HG02610 (cell line): ENCODE data around the gene ZNF608.

Source experiments
- ATAC-seq: cut with Tn5 transposase; IDR thresholded peaks from one replicate; pipeline ENCODE4 v1.9.1; 2021; ENCODE audit warnings: mild to moderate bottlenecking, moderate library complexity; ENCODE audit not compliant: unreplicated experiment

The ZNF608 gene

DNA sequence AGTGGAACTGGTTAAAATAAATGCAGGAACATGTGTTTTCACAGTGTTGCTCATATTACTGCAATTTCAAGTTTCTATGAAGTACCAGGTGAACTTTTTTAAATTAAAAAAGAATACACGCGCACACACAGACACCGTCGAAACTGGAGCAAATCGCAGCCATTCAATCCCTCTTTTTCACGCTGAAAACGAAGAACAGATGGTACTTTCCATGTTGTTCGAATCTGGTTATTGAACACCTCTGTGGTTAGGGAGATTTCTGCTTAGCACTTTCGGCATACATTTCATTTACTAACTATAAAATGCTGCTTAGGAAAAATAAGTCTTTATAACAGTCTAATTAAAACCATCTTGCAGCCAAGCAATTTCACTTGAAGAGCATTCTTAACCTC, 6.8 kb downstream of the ZNF608 start:
- ATAC-seq = no peak

DNA sequence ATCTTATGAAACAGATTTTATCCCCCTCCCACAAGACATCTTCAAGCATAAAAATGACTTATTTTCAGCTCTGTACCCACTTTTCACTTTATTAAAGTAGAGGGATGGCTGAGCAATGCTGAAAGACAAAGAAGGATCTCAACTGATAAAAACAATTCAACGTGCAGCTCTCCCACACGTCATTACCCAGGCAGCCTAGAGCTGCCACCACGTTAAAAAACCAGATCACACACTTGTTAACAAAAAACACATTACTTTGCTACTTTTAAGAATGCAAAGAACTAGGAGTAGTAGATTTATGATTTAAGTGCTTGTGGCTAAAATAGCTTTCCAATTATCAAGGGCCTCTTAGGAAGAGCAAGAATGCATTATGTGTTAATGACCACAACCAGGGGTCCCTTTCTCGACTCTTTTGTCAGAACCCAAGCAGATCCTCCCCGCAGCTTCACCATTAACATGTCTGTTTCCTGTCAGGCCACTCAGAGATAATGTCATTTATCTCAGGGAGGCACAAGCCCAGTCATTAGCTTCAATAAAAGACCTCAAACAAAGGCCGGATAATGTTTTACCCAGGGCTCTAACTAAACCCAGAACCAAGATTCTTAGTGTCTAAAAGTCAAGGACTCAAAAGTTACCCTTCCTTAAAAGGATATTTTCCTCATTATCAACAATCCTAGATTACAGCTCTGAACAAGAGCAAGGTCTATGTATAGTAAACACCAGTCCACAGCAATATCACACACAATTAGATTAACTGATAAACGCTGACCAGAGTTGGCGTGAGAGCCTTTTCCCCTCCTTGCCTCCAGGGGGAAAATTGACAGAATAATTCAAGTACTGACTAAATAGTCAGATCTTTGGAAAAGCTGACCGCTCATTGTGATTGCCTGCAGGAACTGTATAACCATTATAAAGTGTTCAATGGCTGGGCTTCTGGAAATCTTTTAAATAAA, 7.5 kb downstream of the ZNF608 start:
- ATAC-seq = no peak

DNA sequence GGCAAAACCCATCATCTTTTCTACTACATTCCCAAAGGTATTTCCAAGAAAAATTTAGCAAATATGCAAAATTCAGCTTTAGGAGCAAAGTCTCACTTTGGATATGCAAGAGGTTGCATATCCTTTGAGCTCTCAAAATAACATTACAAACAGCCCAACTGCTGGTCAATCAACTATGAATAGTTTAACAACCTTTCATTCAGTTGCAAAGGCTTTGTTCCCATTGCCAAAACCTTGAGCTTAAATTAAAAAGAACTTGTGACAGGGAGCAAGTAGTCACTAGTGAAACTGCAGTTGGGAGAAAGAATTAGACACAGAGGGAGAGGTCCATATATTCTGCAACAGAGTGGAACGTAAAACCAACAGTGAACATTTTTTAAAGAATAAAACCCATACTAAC, 8.8 kb downstream of the ZNF608 start:
- ATAC-seq = no peak

DNA sequence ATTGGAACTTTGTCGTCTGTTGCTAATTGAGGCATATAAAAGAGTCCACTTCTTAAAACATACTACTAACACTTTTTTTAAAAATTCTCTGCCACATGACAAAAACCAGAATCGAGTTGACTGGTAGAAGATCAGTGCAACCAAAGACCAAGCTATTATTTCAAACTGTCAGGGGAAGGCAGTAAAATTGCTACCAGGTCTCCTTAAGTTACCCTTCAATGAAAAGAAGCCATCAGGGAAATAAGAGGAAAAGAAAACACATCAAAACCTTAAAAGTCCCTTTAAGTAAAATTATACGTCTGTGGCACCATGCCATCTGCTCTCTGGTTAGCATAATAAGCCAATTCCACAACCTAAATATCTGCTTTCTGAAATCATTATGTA, 9.6 kb downstream of the ZNF608 start:
- ATAC-seq = no peak

DNA sequence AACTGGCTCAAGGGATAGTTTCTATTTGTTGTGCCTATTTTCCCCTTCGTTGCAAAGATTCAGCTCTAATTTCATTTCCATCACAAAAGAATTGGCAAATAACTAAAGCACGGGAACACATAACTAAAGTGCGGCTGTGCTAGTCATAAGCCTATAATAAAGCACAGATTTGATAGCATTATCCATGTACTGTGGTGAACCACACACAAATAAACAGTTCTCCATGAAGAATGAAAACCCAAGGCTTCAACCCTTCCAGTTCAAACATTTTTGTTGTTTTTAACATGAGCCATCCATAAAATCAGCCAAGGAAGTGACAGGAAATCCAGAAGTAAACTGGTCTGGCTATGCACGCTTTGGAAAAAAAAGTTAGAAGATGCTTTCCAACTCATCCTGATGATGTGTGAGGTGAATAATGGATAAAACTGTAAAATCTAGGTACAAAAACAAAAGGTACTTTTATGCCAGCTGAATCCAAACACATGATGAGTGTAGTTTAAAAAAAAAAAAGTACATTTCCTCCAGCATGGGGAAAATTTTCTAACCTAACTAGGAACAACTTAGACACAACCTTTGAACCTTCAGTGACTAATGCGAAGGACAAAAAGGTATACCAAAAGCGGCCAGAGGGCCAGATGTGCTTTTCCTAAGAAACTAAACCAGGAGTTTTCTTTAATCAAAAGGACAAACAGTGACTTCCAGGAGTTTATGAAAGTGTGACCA, 10.2 kb downstream of the ZNF608 start:
- ATAC-seq = no peak

DNA sequence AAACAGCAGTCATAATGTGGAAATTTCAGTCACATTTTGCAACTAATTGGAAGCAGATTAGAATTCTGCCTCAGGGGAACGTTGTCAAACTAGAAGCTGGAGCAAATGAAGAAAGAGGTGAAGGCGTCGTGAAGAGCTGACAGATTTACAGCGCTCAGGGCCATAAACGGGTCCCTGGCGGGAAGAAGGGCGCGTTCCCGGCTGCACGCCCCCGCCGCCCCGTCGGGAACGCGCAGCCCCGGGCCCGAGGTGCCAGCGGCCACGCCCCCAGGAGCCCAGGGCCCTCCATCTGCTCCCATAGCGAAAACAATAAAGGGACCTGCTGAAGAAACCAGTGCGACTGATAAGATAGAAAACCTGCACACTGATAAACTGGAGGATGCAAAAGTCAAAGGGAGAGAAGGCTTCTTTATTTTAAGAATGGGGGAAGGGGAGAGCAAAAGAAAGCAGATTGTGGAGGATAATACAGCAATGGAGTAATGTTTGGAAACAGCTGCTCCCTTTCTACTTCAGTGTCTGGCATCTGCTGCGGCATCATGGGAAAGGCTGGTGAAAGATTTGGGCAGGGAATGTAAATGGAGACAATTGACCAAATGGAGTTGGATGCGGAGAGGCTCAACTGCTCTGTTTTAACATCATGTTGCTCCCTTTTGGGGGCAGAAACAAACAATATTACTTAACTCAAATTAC, 11.1 kb downstream of the ZNF608 start:
- ATAC-seq = no peak

DNA sequence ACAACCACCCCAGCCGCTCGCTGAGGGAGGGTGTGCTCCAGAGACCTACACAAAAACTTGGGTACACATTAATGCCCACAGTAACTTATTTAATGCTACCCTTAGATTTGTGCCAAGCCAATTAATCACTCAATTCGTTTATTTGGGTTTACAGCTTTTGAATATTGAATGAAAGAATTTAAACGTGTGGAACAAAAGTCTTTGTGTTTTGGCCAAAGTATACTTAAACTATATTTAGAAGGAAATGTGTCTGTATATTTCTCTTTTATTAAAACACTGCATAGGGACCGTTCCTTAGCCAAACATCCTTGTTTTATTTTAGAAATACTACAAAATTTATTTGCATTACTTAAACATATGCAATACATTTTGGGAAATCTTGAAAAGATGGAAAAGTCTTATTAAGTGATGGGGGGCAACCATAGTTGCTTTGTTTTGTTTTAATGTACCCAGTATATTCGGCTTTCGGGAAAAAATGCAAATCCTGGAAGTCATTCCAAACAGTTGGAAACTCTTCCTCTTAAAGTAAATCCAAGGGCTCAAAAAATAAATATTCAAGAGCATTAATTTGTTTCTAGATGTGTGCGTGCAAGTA, 11.8 kb downstream of the ZNF608 start:
- no peak for ATAC-seq

DNA sequence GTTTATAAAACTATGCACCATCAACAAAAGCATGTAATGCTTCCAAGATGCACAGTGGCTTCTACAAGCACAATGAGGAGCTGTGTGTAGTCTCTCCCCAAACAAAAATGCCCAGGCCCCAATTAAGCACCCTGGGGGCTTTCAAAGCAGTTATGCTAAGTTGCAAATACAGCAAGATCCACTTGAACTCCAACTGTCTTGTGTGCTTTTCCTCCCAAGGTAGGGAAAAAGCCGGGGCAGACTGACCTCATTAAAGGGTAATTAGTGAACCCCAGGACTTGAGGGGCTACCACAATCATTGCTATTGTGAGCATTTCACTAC, 13.1 kb downstream of the ZNF608 start:
- no peak for ATAC-seq

DNA sequence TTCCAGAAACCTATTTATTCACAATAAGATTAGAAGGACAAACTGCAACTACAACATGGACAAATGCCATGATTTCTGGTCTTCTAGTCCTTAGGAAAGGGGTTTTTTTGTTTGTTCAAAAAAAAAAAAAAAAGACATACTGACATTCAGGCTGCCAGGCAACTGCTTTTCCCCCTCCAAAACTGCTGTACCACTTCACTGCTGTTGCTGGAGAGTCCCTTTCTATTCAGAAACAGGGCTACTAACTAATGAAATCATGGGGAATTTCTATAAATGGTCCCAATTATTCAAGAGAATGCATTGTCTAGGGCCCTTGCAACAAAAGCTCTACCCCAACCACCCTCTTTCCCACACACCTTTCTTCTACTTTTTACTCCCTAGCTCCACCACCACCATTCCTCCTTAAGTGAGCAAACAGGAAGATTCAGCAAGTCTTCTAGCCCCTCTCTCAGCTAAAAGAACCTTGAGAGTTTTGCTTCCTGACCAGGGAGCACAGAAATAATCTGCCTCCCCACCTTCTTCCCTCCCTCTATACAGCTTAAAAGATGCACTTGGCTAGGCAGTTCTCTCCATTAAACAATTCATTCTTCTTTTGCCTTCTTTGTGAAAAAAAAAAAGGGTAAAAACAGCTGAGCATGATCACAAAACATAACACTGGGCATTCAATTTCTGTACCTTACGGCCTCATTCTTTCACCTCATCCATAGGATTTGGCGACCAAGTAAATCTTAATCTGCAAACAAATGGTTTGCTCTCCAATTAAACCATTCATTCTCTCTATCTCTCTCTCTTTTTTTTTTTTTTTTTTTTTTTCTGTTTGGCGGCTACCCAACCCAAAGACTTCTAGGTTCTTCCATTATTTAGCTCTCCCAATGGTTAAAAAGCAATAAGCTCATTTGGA, 13.8 kb downstream of the ZNF608 start:
- no peak for ATAC-seq

DNA sequence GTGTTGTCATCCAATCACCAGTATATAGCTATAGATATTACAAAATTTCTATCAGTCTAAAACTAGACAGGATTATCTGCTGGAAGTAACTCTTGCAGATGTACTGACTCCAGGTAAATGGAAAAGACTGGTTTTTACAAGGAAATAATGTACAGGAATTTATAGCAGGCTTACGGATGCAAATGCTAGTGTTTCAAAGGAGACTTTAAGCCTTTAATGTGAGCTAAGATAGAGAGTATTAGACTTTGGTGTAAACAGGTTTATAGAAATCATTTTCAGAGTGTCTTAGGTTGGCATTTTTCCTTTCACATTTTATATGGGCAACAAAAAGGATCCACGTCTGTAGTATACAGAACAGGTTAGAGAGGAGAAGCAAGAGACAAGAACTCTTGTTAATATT, 16.1 kb downstream of the ZNF608 start:
- no peak for ATAC-seq

DNA sequence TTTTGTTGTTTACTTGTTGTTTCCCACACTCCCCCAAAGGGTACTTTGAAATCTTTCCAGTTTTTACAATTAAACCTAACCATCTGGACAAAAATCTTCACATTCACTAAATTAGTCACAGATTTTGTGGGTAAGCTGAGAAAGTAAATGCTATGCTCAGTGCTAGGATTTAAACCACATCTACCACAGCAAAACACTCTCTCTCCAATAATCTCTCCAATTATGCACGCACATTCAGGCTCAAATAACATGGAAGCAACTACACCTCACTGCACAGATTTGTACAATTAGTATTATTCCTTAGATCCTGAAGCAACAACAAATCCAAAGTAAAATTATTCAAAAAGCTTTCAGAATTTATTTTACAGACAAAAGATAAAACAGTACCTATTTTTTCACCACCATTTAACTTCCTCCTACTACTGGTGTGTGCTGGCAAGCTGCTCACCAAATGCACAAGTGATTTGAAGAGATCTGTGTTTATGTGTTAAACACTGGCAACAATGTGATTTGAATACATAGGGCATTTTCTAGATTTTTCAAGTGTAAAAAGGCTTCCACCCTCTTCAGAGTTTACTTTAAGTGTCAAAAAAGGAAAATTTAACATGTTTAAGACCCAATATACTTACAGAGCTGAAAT, 16.6 kb downstream of the ZNF608 start:
- ATAC-seq = peak; percentile 71

DNA sequence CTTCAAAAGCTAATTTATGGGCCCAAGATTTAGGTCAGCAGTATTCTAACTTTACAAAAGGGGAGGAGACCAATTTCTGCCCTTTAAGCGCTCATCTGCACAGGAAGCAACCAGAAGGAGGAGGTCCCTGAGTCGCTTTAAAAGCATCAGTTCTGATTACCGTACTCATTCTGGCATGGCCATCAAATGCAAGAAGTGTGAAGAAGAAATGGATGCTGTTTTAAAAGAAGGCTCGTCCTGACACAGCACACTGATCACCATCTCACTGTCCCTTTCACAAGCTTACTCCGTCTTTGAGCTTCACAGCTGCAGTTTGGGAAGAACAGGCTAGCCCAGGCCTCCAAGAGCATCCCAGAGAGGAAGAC, 17.5 kb downstream of the ZNF608 start:
- no peak for ATAC-seq

DNA sequence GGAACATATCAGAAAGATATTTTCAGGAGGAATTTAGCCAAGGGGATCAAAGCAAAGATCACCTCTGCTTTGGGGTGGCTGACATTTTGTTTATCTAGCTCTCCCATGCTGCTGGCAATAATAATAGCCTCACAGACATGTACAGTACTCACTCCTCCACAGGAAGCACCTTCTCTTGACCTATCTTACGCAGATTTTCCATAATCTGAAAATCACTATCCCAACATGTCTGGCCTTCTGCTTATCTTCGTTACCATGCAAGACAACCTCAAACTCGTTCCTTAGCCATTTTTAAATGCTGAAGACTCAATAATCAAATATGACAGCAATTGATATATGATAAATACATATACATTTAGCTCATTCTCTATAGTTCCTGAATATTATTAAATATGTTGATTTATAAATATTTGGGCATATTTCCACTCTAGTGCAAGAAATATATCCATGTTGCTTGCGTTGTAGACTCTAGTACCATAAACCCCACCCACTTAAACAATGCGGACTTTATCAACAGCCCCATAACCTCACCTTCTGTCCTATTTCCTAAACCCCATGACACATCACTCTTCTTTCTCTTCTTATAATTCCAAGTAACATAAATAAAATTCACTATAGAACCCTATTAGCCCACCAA, 18.0 kb downstream of the ZNF608 start:
- no peak for ATAC-seq

DNA sequence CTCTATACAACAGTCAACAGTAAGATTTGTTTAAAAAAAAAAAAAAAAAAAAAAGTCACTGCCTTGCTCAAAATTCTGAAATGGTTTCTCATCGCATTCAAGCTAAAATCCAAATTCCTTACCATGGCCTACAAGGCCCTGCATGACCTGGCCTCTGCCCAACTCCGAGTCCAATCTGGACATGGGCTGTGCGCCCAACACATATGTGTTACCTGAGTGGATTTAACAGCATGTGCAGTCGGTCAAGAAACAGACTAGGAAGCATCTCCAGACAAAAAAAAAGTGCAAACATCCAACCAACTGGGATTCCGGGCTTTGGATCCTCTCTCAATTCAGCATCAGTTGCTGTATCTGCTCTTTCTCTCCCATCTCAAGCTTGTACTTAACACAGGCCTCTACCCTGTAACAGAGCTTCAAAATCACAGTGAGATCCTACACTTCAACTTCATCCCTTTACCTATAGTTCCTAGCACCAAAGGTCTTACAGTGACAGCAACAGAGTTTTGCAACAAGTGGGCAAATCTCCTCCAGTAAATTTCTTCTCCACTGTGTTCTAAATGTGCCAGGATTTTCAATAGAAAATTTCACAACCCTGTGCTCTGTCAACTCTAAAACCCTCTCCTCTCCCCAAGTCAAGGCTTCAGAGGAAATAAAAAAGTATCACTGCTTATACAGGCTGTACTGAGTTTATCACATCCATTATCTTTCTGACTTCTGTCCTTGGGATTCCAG, 19.6 kb downstream of the ZNF608 start:
- ATAC-seq = no peak

DNA sequence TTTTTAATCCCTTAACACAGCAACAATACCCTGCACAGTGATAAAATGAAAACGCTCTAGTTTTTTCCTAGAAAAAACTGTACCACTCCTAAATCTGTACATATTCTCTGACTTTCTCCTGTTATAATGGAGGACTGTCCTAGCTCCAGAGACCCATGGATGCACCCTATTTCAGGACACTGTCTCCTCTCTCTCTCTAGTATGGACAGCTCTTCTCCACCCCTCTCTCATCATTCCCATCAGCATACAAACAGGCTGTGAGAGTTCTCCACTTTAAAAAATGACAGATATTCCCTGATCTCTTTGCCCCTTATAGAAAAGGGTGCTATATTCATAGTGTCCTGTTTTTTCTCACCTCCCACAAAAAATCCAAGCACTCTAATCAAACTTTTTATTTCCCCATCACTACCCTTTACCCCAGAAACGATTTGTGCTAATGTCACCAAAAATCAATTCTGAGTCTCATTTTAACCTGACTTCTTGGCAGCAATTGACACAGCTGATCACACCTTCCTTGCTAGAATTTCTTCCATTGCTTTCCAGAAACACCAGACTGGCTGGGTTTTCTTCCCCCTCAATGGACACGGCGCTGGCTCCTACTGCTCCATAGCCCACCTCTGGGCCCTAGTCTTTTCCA, 20.7 kb downstream of the ZNF608 start:
- ATAC-seq = no peak

DNA sequence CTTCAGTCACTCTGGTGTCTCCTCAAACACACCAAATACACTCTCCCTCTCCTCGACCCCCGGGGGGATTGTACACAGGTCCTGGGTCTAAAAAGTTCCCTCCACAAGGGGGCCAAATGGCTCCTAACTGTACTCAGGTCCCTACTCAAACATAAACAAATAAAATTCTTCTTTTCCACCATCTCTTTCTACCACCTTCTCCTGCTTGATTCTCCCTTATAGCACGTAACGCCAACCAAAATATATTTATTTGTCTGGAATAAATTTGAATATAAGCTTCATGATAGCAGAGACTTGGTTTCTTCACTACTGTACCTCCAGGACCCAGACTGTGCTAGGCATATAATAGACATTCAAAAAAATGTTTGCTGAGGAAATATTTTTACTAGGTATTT, 21.4 kb downstream of the ZNF608 start:
- ATAC-seq = no peak

DNA sequence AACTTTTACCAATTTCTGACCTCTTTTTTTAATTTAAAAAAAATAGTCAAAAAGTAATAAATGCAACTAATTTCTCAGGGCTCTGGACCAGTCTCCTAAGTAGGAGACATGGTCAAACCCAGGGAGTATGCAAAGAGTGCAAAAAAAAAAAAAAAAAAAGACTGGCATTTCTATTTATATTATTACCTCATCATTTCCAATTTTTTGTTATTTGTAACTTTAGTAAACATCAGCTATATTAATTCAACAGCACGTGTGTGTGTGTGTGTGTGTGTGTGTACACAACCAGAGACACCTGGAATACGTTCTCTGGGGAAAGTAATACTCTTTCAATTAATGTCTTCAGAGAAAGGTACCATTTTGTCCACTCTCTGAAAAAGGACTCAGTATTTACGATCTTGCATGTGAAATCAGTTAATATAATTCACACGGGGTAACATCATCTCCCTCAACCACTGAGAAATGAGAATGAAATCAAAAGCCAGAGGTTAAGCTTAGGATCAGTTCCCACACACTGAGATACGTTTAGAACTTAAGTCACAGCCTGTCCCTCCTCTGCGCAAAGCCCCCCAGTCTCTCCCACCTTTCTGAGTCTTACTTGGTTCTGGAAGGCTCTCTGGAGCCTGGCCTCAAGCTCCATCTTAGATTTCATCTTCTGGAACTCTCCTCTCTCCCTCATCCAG, 21.9 kb downstream of the ZNF608 start:
- no peak for ATAC-seq

DNA sequence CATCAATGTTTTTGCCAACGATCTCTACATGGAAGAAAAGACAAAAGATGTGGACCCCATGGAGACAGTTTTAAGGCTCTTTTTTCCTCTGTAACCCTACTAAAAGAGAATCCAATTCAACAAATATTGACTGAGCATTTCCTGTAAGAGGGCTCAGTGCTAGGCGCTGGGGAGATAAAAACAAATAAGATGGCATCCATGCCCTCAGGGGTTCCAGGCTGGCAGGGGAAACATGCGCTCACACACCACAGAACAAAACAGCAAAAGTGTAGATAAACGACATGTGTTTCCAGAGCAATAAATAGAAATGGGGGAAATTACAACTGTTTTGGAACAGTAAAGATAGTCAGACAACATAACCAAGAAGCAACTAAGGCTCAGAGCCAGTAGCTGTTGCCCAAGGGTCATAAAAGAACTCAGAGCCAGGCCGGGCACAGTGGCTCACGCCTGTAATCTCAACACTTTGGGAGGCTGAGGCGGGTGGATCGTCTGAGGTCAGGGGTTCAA, 25.2 kb downstream of the ZNF608 start:
- no peak for ATAC-seq
